ENCODE data around the gene TRANK1. TPM values are rescaled to one million over a fixed set of nuclear protein-coding genes. Genes with fewer than 3 reads are reported as not detected.

The TRANK1 gene
- total RNA-seq, 4 donors from 2014 or later = 4.9 to 12.3 (median 9.1) TPM

DNA sequence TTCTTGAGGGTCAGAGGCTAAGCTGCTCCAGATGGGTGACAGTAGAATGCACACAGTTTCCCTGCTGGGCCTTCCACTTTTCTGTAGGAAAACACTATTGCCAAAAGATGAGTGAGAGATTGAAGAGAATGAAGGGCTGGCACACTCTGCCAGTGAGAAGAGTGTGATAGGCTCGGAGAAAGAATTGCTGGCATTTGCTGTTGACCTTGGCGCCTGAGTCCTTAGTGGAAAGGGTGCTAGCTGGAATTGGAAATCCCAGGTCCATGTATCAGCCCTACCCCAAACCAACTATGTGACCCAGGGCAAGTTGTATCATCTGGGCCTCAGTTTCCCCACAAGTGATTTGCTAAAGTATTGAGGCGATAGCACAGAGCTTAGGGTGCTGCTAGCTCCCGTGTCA lies 120.4 kb downstream of the TRANK1 start:
- Histone ChIP-seq H3K27me3 (no peaks in the 10 kb centered on the region), H3K4me3 (no peak overlapping the region), H3K36me3 (peaks cover 0 to 50% of the 10 kb centered on the region in 2 donors), H3K9me3 (no peaks in the 10 kb centered on the region), H3K4me1 (no peaks in the 10 kb centered on the region), H3K27ac (no peak overlapping the region)
- no peak for TF ChIP-seq POLR2A (IDR thresholded peaks at IDR 0.05)
- no peak for TF ChIP-seq POLR2AphosphoS5 (IDR thresholded peaks at IDR 0.05)
- no peak for TF ChIP-seq CTCF (IDR thresholded peaks at IDR 0.05)
- no peak for TF ChIP-seq EP300 (IDR thresholded peaks at IDR 0.05)
- WGBS, 2 donors (ENCODE audit: low coverage in 1 of 2) = 100% methylated on average over 1 to 2 of the region's 4 CpGs
- ATAC-seq = no peak

DNA sequence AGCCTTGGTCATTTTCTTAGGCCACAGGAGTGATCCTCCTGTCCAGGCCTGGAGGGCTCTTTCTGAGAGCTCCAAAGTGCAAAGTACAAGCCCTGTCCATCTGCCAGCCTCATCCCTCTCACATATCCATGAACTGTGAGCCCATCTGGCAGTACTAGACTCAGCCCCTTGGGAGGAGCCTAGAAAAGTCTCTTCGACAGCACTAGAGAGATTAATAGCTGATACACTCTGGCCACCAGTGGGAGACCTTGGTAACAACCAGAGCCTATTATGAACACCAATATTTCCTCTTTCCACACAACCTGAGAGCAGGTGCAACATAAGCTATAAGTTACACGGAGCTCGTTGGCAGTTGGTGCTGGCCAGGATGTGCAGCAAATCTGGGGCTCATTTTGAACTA lies 121.0 kb downstream of the TRANK1 start:
- Histone ChIP-seq H3K9me3 (no peaks in the 10 kb centered on the region), H3K4me3 (no peak overlapping the region), H3K27me3 (no peaks in the 10 kb centered on the region), H3K27ac (no peak overlapping the region), H3K4me1 (no peaks in the 10 kb centered on the region), H3K36me3 (peaks cover 0 to 44% of the 10 kb centered on the region in 2 donors)
- TF ChIP-seq POLR2AphosphoS5 (IDR thresholded peaks at IDR 0.05) (no peak), EP300 (IDR thresholded peaks at IDR 0.05) (no peak), POLR2A (IDR thresholded peaks at IDR 0.05) (no peak), CTCF (IDR thresholded peaks at IDR 0.05) (no peak)
- WGBS, 2 donors (ENCODE audit: low coverage in 1 of 2) = no CpG with 5 or more reads among the region's 3 CpGs
- ATAC-seq = no peak

DNA sequence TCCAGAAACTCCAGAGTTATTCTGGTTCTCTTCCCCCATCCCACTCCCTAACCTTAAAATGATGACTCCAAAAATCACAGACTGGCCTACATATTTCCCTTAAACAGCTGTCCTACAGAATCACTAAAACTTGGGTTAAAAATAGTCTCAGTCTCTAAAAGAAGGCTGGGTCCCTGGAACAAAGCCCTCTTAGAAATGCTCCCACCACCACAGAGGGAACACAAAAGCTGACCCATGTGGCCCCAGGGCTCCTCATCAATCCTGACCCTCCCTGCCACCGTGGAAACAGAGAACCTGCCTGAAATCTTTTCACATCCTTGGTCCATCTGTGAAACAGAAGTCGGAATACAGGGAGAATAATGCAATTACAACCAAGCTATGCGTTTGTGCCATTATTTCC lies 124.8 kb downstream of the TRANK1 start:
- Histone ChIP-seq H3K27me3 (no peaks in the 10 kb centered on the region), H3K4me1 (no peaks in the 10 kb centered on the region), H3K9me3 (no peaks in the 10 kb centered on the region), H3K4me3 (no peak overlapping the region), H3K27ac (no peak overlapping the region), H3K36me3 (peaks cover 0 to 7% of the 10 kb centered on the region in 2 donors)
- ATAC-seq = no peak
- TF ChIP-seq EP300 (IDR thresholded peaks at IDR 0.05) = no peak
- no peak for TF ChIP-seq CTCF (IDR thresholded peaks at IDR 0.05)
- TF ChIP-seq POLR2AphosphoS5 (IDR thresholded peaks at IDR 0.05) = no peak
- TF ChIP-seq POLR2A (IDR thresholded peaks at IDR 0.05) = no peak
- 57 to 69% methylated on average over 3 of the region's 3 CpGs for WGBS, 2 donors (ENCODE audit: low coverage in 1 of 2)

DNA sequence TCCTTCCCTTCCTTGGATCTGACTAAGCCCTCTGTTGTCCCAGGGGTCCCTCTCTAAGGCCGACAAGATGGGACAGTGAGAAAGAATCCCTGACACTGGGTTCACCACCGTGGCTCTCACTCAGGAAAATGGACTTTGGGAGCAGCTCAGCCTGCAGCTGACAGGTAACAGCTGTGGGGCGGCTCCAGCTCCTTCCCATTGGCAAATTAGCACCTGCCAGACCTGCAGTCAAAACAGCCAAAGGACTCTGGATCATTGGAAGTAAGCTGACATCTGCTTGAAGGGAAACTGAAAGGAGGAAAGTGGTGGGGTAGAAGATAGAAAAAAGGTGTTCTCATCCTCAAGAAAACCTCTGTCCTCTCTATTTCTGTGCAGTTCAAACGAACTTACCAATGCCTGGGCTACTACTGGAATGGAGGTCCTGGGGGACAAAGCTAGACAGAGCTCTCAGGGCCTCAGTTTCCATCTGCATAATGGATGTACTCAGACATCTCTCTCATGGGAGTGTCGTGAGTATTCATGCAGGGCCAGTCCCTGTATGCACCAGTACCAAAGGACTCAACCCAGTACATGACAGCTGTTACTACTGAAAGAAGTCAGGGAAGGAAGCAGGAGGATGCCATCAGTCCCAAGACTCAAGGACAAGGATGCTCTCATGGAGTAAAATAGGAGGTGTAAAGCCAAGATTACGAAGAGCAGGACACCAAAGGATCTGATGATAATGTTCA lies 126.9 kb downstream of the TRANK1 start:
- ATAC-seq = no peak
- H3K9me3 ChIP-seq = no peaks in the 10 kb centered on the region
- 75 to 86% methylated on average over 2 of the region's 6 CpGs for WGBS, 2 donors (ENCODE audit: low coverage in 1 of 2)
- H3K4me1 ChIP-seq = no peaks in the 10 kb centered on the region
- H3K36me3 ChIP-seq = no peaks in the 10 kb centered on the region
- no peaks in the 10 kb centered on the region for H3K27me3 ChIP-seq
- TF ChIP-seq POLR2AphosphoS5 (IDR thresholded peaks at IDR 0.05) (no peak), EP300 (IDR thresholded peaks at IDR 0.05) (no peak), POLR2A (IDR thresholded peaks at IDR 0.05) (no peak), CTCF (IDR thresholded peaks at IDR 0.05) (no peak)
- H3K27ac ChIP-seq = no peak overlapping the region
- no peak overlapping the region for H3K4me3 ChIP-seq

DNA sequence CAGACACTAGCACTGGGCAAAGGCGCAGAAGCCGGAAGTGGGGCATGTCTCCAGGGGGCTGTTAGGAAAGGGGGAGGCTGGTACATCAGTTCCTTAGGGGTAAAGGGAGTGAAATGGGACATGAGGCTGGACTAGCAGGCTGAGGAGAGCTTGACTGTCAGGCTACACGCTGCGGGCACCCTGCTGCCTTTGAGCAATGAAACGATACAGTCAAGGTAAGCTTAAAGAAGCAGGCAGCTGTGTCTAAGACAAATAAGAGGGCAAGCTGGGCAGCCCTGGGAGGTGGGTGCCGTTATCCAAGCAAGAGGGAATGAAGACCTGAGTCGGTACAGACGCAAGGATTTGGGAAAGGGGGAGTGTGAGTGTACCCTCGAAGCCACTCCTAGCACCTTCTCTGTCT lies 129.5 kb downstream of the TRANK1 start:
- Histone ChIP-seq H3K9me3 (no peaks in the 10 kb centered on the region), H3K4me1 (no peaks in the 10 kb centered on the region), H3K27me3 (no peaks in the 10 kb centered on the region), H3K27ac (no peak overlapping the region), H3K36me3 (no peaks in the 10 kb centered on the region), H3K4me3 (no peak overlapping the region)
- TF ChIP-seq POLR2A (IDR thresholded peaks at IDR 0.05) (no peak), POLR2AphosphoS5 (IDR thresholded peaks at IDR 0.05) (no peak), CTCF (IDR thresholded peaks at IDR 0.05) (no peak), EP300 (IDR thresholded peaks at IDR 0.05) (no peak)
- WGBS, 2 donors (ENCODE audit: low coverage in 1 of 2) = 70 to 96% methylated on average over 2 to 5 of the region's 9 CpGs
- ATAC-seq = no peak

All from gastroesophageal sphincter (tissue), 4 donors.